Stimulated activated CD8-positive, alpha-beta memory T cell treated with anti-CD3 and anti-CD28 coated beads, Interleukin-4, amount 100 ng/mL, for 48 hours (primary cell): ENCODE results near the gene MTHFD1L.
"Not testable (repeated sequence)": the region's sequence is repeated elsewhere in the genome, so short reads cannot be mapped to it uniquely, and the experiment has no call there.

Source experiments
- DNase-seq: peaks from one replicate; pipeline ENCODE4 v3.0.0-alpha.2; 2020

MTHFD1L gene

DNA sequence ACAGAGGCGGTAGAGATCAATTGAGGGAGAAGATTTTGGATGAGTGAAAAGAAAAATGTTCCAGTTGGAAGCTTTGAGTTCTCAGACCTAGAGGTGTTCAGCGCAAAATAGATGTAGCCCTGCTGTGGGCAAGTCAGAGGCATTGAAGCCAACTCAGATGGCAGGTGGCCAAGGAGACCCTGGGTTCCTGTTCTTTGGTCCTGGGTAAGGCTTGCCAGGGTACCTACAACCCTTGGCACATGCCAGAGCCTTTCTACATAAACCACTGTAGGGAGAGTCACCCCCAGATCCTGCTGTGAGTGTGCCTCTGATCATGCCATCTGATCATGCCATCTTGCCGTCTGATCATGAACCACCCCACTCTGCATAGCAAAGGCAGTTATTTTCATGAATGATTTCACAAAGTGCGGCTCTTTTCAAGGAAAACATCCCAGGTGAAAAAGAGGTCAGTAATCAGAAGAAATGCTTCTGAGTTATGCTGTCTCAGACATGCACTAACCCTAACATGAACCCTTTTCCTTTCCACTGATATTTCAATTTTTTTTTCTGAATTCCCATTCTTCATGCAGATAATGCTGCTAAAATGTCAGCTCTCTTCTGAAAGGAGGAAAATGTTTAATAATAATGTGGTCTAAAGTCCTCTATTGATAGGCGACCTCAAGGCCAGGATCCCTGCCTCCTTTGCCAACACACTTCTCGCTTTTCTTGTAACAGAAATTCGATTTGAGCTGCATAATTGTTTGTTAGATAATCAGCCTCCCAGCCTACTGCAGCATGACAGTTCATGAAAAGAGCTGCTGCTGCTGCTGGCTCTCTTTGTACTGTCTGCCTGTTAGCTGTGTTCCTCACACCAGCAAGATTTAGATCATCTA, 153.6 kb downstream of the MTHFD1L start:
- no peak for DNase-seq

DNA sequence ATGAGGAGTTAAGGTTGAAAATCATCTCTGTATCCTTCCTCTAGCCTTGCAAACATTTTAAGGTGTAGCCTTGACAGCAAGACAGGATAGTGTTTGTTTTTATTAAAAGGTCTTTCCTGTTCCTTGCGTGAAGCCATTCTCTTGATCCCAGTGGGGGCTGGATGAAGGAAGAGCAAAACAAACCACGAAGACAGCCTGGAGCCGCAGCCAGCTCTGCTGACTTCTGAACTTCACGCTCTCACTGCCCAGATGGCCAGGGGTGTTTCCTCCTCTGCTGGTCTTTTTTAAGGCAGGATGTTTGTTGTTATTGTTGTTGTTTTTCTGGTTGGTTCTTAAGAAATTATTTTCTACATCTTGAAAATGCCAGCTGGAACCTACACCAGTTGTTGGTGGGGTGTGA, 156.4 kb downstream of the MTHFD1L start:
- DNase-seq, result no peak

DNA sequence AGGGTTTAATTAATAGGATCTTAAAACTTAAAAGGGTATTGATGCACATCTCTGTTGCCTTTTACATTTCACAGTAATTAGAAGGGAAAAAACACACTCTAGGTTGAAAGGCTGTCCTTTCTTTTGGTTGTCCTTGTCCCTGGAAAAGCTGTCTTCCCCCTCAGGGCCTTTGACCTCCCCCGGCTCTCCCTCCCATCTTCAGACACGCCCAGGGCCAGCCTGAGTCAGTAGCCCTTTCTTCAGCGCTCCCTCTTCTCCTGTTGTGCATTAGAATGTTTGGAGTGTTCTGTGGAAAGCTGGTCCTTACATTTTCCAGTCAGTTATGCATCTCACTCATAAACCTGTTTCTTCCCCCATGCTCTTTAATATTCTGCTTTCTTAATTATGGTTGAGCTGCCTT, 157.0 kb downstream of the MTHFD1L start:
- DNase-seq, result no peak

DNA sequence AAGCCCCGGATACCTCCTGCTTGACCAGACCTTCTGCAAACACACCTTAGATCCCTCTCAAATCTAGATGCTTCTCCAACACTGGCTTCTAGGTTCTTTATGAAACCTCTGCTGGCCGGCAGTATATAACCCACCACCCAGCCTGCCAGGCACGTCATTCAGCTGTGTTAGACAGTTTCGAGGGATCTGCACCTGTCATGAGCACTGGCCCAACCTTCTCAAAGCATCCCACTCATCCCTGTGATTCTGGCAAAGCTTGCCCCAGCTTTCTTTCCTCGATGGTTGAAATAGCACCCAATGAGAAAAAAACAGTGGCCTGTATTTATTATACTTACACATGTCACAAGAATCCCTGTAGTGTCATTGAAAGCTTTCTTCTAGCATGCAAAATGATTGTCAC, 157.8 kb downstream of the MTHFD1L start:
- no peak for DNase-seq

DNA sequence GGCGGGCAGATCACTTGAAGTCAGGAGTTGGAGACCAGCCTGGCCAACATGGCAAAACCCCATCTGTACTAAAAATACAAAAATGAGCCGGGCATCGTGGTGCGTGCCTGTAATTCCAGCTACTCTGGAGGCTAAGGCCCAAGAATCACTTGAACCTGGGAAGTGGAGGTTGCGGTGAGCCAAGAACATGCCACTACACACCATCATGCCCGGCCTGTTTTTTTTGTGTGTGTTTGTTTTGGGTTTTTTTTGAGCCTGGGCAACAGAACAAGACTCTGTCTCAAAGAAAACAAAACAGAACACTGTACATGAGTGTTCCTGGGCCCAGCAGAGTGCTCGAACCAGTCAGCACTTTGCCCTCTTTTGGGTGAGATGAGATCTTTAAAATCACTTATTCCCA, 159.1 kb downstream of the MTHFD1L start:
- DNase-seq, result no peak

DNA sequence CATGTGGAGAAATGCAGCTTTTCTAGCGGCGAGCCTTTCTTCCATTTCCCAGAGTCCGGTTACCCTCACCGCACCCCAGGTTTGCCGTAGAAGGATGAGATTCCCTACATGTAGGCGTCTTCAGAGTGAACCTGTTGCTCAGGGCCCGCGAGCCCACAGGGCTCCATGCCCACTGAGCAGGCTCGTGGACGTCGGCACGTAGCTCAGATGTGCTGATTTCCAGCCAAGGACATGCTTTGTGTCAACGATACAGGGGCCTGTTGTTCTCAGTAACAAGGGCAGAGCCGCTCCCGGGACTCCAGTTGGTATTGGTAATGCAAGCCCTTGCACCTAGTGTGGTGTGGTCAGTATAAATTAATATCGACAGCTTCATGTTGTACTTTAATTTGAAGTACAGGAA, 159.6 kb downstream of the MTHFD1L start:
- no peak for DNase-seq

DNA sequence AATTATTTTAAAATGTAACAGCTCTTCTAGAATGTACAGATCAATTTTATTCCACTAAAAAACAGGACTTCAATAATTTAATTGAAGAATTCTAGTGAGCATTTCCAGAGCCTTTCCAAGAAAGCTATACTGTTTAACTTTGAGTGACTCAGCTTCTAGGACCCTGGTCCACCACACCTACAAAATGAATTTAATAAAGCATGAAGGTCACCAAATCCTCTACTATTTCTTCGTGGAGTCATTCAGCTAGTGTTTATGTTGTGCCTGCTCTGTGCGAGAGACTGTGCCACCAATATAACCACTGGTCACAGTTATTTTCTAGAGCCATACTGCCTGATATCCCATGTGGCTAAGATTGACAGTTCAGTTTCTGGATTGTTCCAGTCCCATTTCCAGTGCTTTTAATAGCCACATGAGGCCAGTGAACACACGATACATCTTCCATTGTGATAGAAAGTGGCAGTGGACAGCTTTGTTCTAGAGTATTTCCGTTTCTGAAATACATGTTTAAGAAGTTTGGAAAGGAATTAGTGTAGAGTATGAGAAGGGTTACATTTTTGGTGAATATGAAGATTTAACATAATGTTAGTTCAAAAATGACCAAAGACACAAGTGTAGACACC, 160.7 kb downstream of the MTHFD1L start:
- no peak for DNase-seq

DNA sequence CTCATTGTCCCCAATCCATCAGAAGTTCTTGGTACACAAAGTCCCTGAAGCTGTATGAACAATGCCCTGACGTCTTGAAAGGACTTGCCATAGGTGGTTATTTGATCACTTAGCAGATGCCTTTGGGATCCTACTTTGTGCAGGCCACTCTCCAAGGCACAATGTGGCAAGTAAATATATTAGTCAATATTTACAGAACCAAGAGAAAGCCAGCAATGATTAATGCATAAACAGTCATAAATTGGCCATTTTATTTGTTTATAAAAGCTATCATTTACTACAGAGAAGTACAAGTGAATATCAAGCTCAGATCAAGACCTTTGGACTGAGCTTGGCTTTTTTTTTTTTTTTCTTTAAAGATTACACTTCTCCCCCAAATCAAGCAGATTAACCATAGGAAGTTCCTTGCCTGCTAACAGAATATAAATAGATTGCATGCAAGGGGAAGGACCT, 161.8 kb downstream of the MTHFD1L start:
- no peak for DNase-seq

DNA sequence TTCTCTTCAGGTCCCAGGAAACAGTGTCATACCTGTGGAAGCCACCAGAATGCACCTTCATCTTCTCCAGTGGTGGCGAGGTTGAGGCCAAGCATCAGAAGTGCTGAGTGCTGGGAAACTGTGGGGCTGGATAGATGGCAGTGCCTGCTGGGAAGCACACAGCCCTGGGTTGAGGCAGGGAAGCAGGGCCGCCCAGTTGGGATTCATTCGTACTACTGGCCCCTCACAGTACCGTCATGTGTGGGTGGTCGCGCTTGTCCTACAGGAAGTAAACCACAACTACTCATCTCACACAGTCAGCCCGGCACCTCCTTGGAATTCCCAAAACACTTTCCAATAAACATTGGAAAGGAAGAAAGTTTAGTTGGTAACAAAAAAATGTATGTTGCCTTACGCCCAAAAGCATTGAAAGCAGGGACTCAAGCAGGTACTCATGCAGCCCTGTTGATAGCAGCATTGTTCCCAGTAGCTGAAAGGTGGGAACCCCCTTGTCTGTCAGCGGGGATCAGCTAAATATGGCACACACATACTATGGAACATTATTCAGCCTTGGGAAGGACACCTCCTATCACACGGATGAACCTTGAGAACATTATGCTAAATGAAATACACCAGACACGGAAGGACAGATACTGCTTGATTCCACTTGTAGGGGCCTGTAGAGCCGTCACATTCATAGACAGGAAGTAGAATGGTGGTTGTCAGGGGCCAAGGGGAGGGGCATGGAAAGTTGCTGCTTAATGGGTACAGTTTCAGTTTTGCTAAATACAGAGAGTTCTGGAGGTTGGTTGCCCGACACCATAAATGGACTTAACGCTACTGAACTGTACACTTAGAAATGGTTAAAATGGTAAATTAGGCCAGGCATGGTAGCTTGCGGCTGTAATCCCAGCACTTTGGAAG, 162.7 kb downstream of the MTHFD1L start:
- DNase-seq, result no peak

DNA sequence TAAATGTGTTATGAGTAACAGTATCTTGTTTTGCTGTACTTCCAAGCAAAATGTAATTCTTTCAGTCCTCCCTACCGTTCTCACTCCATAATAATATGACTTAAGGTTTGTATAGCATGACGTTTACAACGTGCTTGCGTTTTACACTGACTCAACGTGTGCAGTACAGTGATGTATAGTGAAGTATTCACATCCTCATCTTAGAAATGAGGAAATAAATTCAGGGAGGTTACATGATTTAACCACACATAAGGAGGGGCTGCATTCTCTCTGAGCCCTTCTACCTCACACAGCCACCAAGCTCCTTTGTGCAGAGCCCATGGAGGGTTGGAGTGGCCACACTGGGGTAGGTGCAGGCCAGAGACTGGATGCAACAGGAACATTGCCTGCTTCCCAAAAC, 164.5 kb downstream of the MTHFD1L start:
- no peak for DNase-seq

DNA sequence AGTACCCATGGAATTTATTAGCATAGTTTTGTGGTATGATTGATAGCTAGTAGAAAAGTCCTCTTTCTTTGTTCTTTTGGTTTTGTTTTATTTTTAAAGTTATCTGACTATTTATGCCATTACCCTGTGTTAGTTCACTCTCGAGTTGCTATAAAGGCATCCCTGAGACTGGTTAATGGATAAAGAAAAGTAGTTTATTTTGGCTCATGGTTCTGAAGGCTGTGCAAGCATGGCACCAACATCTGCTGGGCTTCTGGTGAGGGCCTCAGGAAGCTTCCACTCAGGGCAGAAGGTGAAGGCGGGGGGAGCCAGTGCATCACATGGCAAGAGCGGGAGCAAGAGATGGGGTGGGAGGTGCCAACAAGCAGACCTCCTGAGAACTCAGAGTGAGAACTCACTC, 166.5 kb downstream of the MTHFD1L start:
- no peak for DNase-seq

DNA sequence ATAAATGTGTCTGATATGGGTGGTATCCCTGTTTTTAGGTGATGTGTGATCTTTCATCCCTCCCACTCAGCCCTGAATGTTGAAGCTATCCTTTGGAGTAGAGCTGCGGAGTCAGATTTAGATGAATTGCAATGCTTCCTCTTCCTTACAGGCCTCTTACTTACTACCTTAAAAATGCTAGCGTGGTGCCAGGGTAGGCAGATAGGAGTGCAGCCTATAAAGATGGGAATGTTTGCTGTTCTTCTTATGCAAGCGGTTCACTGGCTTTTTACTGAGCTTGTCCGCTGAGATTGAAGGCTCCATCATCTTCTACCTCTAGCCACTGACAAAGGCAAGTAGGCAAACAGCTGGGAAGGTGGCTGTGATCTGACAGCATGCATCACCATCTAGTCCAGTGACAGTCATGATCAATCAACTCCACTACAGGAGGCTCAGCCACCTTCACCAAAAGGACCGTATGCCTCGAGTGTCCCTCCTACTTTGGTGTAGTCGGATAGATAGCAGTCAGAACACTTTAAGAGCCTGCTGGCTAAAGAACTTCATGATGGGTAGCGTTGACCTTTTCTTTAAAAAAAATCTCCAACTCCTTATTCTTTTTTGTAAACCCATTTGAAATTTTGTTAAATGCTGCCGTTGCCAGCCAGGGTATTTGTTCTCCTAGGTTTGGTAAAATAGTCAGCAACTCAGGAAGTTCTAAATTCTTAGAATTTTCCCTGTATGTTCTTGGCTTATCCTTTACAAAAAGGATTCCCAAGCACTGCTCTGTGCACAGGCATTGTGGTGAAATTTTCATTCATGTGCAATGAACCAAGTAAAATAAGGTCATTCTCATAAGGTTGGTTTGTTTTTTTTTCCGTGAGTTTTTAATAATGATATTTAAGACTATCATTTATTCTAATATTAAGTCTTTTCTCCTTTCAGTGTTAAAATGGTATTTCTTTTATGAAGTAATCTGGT, 169.6 kb downstream of the MTHFD1L start:
- no peak for DNase-seq

DNA sequence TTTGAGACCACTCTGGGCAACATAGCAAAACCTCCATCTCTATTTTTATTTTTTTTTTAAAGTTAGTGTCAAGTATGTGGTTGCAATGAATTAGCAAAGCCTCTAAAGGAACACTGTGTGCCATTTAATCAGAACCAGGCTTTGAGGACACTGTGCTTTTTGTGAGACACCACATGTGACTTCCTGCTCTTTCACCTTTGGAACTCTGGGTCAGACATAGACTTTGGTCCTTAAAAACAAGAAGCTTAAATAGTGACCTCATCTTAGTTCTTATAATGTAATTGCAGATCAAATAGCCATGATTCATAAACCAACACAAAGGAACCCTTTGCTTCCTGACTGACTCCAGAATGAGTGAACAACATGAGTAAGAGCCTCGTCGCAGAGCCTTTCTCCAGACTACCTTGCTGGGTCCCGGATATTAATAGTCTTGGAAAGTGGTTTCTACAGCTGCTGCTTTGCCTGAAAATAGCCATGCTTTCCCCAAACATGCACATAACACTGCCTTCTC, 170.8 kb downstream of the MTHFD1L start:
- DNase-seq, result not testable (repeated sequence)

DNA sequence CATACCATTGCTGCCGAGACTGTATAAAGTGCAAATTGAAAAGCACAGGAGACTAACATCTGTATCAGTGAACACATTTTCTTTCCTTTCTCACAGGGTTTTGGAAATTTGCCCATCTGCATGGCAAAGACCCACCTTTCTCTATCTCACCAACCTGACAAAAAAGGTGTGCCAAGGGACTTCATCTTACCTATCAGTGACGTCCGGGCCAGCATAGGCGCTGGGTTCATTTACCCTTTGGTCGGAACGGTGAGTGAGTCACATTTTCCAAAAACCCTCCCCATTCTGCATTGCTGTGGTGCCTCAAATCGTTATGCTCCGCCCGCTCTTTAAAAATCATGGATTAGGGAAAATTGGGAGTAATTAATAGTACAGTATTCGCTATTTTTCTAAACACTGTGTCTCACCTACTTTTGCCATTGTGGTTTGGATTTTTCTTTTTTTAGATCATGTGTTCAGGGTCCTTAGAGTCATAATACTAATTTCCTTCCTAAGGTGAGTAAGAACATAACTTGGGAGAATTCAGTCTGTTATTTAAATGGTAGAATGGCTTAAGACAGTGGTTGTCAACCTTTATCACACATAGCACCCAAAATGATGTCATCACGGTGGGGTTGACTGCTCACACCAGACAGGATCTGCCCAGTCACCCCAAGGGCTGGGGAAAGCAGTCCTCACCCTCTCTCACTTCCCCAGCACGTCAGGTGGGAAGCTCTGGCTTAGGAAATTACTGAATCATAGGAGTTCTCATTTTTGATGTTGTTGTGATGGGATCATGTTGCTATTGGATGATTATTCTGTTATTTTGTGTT, 171.6 kb downstream of the MTHFD1L start:
- peak; percentile 30 for DNase-seq

DNA sequence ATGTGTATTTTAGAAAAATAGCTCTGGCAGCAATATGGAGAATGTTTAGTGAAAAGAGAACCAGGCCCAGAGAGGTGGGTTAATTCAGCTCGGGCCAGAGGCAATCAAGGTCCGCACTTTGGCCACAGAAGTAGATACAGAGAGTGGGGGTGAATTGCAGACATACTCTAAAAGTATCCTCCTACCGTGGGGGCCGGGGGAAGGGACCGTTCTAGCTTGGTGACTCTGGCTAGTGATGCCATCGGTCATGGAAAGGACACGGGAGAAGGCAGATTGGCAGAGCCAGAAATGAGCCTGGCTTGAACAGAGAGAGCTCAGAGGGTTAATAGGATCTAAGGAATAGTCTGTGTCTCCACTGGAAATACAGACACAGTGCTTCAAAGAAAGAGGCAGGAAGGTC, 173.1 kb downstream of the MTHFD1L start:
- no peak for DNase-seq

DNA sequence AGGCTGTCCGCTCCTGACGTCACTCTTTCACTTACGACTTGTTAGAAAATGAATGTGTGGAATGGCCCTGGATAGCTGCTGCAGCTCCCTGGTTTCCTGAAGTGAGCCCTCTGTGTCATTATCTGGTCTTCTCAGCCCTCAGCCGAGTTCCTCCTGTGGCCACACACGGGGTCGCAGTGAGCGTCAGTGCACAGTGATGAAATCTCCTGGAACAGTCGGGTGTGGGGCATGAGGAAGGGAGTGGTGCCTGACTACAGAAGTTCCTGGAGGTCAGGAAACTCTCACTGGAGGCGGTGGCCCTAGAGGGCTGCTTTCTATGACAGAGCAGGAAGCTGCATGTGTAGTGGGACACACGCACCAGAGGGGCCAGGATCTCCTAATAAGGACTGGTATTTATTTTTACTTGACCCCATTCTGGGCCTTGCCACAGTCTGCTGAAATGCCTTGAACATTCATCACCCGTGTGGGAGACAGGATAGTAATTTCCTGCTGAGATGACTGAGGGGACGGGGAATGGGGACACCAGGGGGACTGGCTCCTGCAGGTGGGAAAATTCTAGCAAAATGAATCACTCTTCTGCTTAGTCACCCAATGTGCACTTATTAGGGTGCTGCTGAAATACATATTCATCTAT, 175.5 kb downstream of the MTHFD1L start:
- DNase-seq, result not testable (repeated sequence)

DNA sequence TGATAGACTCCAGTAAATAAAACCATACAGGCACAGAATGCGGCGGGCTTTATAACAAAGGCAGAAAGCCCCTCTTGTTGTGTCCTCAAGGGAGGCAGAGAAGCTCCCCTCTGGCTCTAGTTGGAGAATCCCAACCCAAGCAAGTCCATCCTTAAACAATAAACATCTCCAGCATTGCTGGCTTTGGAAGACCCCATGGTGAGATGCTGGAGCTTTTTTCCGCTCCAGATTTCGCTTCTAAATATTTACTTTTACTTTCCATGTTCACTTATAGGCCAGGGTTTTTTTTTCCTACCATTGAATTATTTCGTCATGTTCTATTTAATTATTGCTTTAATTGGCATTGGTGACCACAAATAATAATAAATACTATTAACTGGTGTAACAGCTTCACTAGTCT, 176.2 kb downstream of the MTHFD1L start:
- DNase-seq, result no peak

DNA sequence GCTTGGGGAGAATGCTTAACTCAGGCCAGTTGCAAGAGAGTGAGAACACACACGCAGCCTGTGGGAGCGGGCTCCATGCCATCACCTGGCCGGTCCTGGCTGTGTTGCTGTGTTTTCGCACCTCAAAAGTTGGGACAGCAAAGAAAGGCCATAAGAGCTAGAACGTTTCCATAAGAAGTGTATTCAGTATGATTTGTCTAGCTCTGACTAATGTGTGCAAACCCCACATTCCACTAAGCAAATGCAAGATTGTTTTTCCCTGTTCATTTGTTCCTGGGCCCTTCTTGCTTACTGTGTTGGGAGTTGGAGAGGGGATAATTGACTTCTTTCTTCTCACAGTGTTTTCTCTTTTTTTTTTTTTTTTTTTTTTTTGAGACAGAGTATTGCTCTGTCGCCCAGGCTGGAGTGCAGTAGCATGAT, 177.4 kb downstream of the MTHFD1L start:
- not testable (repeated sequence) for DNase-seq

DNA sequence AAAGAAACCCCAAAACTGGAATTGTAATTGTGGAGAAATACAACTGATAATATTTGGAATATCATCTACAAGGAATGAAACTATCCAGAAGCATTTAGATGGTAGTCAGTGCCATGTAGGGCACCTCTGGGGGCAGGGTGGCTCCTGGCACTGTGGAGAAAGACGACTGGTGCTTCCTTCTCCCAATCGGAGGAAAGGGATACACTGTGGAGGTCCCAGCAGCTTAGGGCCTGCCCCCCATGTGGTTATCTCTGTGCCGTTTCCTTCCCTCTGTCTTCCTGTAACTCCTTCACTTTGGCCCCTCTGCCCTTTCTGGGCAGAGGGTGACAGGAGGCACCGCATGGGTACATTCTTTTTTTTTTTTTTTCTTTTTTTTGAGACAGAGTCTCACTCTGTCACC, 178.4 kb downstream of the MTHFD1L start:
- DNase-seq, result no peak
